Measurements from ENCODE around the gene GPR146.

GPR146 gene

DNA sequence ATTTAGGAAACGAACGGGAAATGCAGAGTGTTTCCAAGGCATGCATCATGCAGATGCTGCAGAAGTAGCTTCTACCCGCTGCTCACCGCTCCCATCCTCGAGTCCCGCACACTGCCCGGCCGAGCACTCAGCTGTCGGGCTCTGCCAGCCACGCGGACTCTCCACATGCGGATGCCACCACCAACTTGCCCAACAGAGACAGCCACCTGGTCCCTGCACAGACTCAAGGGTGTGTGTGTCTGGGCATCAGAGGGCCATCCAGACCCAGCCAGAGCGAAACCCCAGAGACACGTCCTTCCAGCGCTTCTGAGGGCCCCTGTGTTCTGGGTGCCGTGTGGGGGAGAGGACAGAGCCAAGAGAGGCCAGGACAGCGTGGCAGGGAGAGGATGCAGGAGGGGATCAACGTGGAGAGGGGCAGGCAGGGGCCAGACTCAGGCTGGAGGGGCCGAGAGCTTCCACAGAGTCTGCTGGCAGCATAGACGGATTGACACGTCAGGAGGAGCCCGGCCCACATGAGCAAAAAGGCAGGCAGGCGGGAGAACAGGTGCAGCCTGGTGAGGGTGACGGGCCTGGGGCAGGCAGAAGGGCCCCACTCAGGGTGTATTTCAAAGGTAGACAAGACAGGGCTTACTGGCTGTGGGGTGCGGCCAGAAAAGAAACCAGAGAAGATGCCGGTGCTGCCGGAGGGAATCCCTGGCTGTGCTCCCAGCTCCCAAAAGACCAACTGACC, 61.9 kb downstream of the GPR146 start:
- Histone ChIP-seq H3F3A (ENCODE audit: insufficient read depth, low read length) (no peaks in the 10 kb centered on the region), H3K9ac (ENCODE audit: low read length) (no peak overlapping the region), H3K9me2 (replicated peaks; ENCODE audit: insufficient read depth, low read length) (no peaks in the 10 kb centered on the region), H3K4me1 (ENCODE audit: low read length) (no peaks in the 10 kb centered on the region), H4K20me1 (ENCODE audit: insufficient read depth, low read length) (no peaks in the 10 kb centered on the region), H3K4me3 (ENCODE audit: low read length) (no peak overlapping the region), H3K4me2 (ENCODE audit: low read depth, low read length) (no peak overlapping the region), H3K9me3 (replicated peaks; ENCODE audit: insufficient read depth, low read length) (no peaks in the 10 kb centered on the region), H3K79me2 (ENCODE audit: low read length) (0 out of 2 replicates have a peak, but pooled peaks cover 7% of the 10 kb centered on the region), H3K27ac (ENCODE audit: low read length) (no peak overlapping the region), H3K36me3 (replicated peaks; ENCODE audit: insufficient read depth, low read length) (no peaks in the 10 kb centered on the region), H3K27me3 (replicated peaks; ENCODE audit: insufficient read depth, low read length) (no peaks in the 10 kb centered on the region), H2AFZ (ENCODE audit: low read length) (no peak overlapping the region)
- TF ChIP-seq EZH2 (optimal IDR thresholded peaks at IDR 0.05; ENCODE audit: low read depth, low read length) (no peak), EZH2phosphoT487 (IDR thresholded peaks at IDR 0.05; ENCODE audit: low read length) (no peak)
- TF ChIP-seq, protein P1, sequence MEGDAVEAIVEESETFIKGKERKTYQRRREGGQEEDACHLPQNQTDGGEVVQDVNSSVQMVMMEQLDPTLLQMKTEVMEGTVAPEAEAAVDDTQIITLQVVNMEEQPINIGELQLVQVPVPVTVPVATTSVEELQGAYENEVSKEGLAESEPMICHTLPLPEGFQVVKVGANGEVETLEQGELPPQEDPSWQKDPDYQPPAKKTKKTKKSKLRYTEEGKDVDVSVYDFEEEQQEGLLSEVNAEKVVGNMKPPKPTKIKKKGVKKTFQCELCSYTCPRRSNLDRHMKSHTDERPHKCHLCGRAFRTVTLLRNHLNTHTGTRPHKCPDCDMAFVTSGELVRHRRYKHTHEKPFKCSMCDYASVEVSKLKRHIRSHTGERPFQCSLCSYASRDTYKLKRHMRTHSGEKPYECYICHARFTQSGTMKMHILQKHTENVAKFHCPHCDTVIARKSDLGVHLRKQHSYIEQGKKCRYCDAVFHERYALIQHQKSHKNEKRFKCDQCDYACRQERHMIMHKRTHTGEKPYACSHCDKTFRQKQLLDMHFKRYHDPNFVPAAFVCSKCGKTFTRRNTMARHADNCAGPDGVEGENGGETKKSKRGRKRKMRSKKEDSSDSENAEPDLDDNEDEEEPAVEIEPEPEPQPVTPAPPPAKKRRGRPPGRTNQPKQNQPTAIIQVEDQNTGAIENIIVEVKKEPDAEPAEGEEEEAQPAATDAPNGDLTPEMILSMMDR (IDR thresholded peaks at IDR 0.05; ENCODE audit: low read length): no peak
- DNase-seq: no peak

DNA sequence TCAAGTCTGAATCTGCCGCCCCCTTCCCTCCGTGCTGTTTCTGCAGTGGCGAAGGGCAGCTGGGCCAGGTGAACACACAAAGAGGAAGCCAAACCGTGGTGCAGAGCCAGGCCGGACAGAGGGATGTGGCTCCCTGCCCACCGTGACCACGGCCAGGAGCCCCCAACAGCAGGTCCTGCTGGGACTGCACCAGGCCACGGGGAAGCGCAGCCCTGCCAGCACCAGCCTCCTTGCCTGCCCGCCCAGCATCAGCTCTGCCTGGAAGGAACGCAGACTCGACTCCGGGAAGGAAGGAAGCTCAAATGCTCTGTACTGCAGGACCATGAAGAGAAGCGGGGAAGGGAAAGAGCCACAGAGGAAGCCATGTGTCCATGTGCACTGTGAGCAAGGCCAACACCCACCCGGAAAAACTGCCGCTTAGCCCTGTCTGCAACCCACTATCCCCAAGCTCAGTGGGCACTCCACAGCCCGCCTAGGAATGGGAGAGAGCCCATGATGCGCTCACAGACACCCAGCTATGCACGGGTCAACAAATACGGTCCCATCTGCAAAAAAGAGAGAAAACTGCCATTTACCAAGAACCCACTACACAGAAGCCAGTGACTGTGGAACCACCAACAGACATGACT, 62.6 kb downstream of the GPR146 start:
- TF ChIP-seq EZH2 (optimal IDR thresholded peaks at IDR 0.05; ENCODE audit: low read depth, low read length) (no peak), EZH2phosphoT487 (IDR thresholded peaks at IDR 0.05; ENCODE audit: low read length) (no peak)
- TF ChIP-seq, protein P1 (IDR thresholded peaks at IDR 0.05; ENCODE audit: low read length): no peak

DNA sequence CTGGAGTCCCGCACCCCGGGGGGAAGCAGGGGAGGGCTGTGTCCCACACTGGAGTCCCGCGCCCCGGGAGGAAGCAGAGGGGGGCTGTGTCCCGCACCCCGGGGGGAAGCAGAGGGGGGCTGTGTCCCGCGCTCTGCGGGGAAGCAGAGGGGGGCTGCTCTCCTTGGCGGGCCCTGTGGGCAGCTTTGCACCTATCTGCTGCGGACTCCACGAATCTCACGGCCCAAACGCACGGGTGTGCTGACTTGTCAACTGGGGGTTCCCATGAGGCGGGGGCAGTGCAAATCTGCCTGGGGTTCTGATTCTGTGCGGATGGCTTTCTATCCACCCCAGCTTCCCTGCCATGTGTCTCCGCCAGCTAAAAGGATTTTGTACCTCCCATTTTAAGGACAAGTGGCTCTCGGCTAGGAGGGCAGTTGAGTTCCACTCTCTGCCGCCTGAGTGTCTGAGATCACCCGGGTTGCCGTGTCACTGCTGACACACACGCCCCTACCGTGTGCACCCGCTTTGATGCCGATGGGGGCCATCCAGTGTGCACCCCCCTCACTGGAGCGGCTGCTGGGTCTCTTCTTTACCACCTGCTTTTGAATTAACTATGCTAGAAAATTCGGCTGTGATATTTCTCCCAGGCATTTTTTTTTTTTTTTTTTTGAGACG, 64.0 kb downstream of the GPR146 start:
- Histone ChIP-seq H3K4me3 (ENCODE audit: low read length) (no peak overlapping the region), H4K20me1 (ENCODE audit: insufficient read depth, low read length) (no peaks in the 10 kb centered on the region), H3K27me3 (replicated peaks; ENCODE audit: insufficient read depth, low read length) (no peaks in the 10 kb centered on the region), H3K9me2 (replicated peaks; ENCODE audit: insufficient read depth, low read length) (no peaks in the 10 kb centered on the region), H3K4me2 (ENCODE audit: low read depth, low read length) (no peak overlapping the region), H3K9me3 (replicated peaks; ENCODE audit: insufficient read depth, low read length) (no peaks in the 10 kb centered on the region), H3K79me2 (ENCODE audit: low read length) (0 out of 2 replicates have a peak, but pooled peaks cover 7% of the 10 kb centered on the region), H3F3A (ENCODE audit: insufficient read depth, low read length) (no peaks in the 10 kb centered on the region), H3K36me3 (replicated peaks; ENCODE audit: insufficient read depth, low read length) (no peaks in the 10 kb centered on the region), H3K27ac (ENCODE audit: low read length) (no peak overlapping the region), H3K9ac (ENCODE audit: low read length) (no peak overlapping the region), H3K4me1 (ENCODE audit: low read length) (no peaks in the 10 kb centered on the region), H2AFZ (ENCODE audit: low read length) (no peak overlapping the region)
- no peak for DNase-seq
- TF ChIP-seq EZH2 (optimal IDR thresholded peaks at IDR 0.05; ENCODE audit: low read depth, low read length) (no peak), EZH2phosphoT487 (IDR thresholded peaks at IDR 0.05; ENCODE audit: low read length) (no peak)
- TF ChIP-seq, protein P1 (IDR thresholded peaks at IDR 0.05; ENCODE audit: low read length): no peak

More for the DNA sequence above, 62.6 kb downstream of the GPR146 start:
- Histone ChIP-seq H3K27me3 (replicated peaks; ENCODE audit: insufficient read depth, low read length) (no peaks in the 10 kb centered on the region), H3K4me2 (ENCODE audit: low read depth, low read length) (no peak overlapping the region), H3K27ac (ENCODE audit: low read length) (no peak overlapping the region), H3K4me1 (ENCODE audit: low read length) (no peaks in the 10 kb centered on the region), H4K20me1 (ENCODE audit: insufficient read depth, low read length) (no peaks in the 10 kb centered on the region), H2AFZ (ENCODE audit: low read length) (no peak overlapping the region), H3K9me2 (replicated peaks; ENCODE audit: insufficient read depth, low read length) (no peaks in the 10 kb centered on the region), H3K9me3 (replicated peaks; ENCODE audit: insufficient read depth, low read length) (no peaks in the 10 kb centered on the region), H3F3A (ENCODE audit: insufficient read depth, low read length) (no peaks in the 10 kb centered on the region), H3K9ac (ENCODE audit: low read length) (no peak overlapping the region), H3K36me3 (replicated peaks; ENCODE audit: insufficient read depth, low read length) (no peaks in the 10 kb centered on the region), H3K79me2 (ENCODE audit: low read length) (0 out of 2 replicates have a peak, but pooled peaks cover 7% of the 10 kb centered on the region), H3K4me3 (ENCODE audit: low read length) (no peak overlapping the region)
- no peak for DNase-seq

All from MM.1S (cell line).